Urothelium cell line (cell line): ENCODE data around the gene TAPT1.

Source experiments
- DNase-seq: peaks from one replicate; pipeline ENCODE4 v3.0.0; 2011; ENCODE audit warnings: low spot score, mixed read lengths
- FAIRE-seq: peaks from 2 replicates; lab custom pipeline; 2011; peaks lifted over from hg19 to GRCh38; lab: Jason Lieb, UNC

TAPT1 gene

GRCh38 chr4:16250661-16251365 is 24.5 kb upstream of the TAPT1 start:
- FAIRE-seq, result no peak

GRCh38 chr4:16248605-16249004 is 22.3 kb upstream of the TAPT1 start:
- FAIRE-seq (no peak), DNase-seq (no peak)

More at GRCh38 chr4:16250661-16251365, 24.5 kb upstream of the TAPT1 start:
- no peak for DNase-seq

GRCh38 chr4:16245241-16245640 is 19.0 kb upstream of the TAPT1 start:
- FAIRE-seq (no peak), DNase-seq (no peak)

- FAIRE-seq, result no peak
- no peak for DNase-seq
Observed at GRCh38 chr4:16243285-16243684, 17.0 kb upstream of the TAPT1 start.

- no peak for DNase-seq
- FAIRE-seq, result no peak
Observed at GRCh38 chr4:16240300-16240699, 14.0 kb upstream of the TAPT1 start.

- no peak for DNase-seq
- no peak for FAIRE-seq
Observed at GRCh38 chr4:16239086-16239485, 12.8 kb upstream of the TAPT1 start.

- no peak for FAIRE-seq
- no peak for DNase-seq
Observed at GRCh38 chr4:16238327-16238726, 12.1 kb upstream of the TAPT1 start.

- FAIRE-seq (no peak), DNase-seq (no peak)
Observed at GRCh38 chr4:16237715-16238114, 11.4 kb upstream of the TAPT1 start.

- no peak for DNase-seq
- no peak for FAIRE-seq
Observed at GRCh38 chr4:16236402-16237023, 10.2 kb upstream of the TAPT1 start.

GRCh38 chr4:16235209-16235608 is 8.9 kb upstream of the TAPT1 start:
- DNase-seq (no peak), FAIRE-seq (no peak)

- DNase-seq (no peak), FAIRE-seq (no peak)
Observed at GRCh38 chr4:16233569-16234177, 7.4 kb upstream of the TAPT1 start.

GRCh38 chr4:16231570-16232245 is 5.4 kb upstream of the TAPT1 start:
- DNase-seq (no peak), FAIRE-seq (no peak)

- no peak for FAIRE-seq
- DNase-seq, result no peak
Observed at GRCh38 chr4:16230308-16230707, 4.0 kb upstream of the TAPT1 start.

GRCh38 chr4:16229604-16230003 is 3.3 kb upstream of the TAPT1 start:
- DNase-seq (no peak), FAIRE-seq (no peak)

- no peak for DNase-seq
- FAIRE-seq, result no peak
Observed at GRCh38 chr4:16227462-16227868, 1.2 kb upstream of the TAPT1 start.

- DNase-seq, result peak; percentile 28
- no peak for FAIRE-seq
Observed at GRCh38 chr4:16226816-16227461, 668 bp upstream of the TAPT1 start.

GRCh38 chr4:16225167-16225862 is 956 bp downstream of the TAPT1 start:
- FAIRE-seq (no peak), DNase-seq (no peak)

- DNase-seq (no peak), FAIRE-seq (no peak)
Observed at GRCh38 chr4:16224264-16225166, 1.8 kb downstream of the TAPT1 start.

- no peak for FAIRE-seq
- no peak for DNase-seq
Observed at GRCh38 chr4:16222957-16223527, 3.2 kb downstream of the TAPT1 start.
